WTC11 (cell line): ENCODE measurements around the gene FAM50A. TPM values are rescaled to one million over a fixed set of nuclear protein-coding genes. Genes with fewer than 3 reads are reported as not detected.

Experiments
- ATAC-seq: fragments of 200-7000 bp; cut with Tn5 transposase; 2 replicates; pipeline ENCODE4 v1.10.0; 2021; ENCODE audit warnings: mild to moderate bottlenecking, moderate library complexity
- CTCF ChIA-PET: fragments of 300-600 bp; sonication (Branson Sonifier 250); formaldehyde crosslinking; loops from one replicate; lab custom pipeline; 2021; ENCODE audit warnings: antibody characterized with exemption; lab: Charles Lee
- POLR2A ChIA-PET: fragments of 350-600 bp; sonication (Branson Sonifier 250); formaldehyde crosslinking; loops from one replicate; lab custom pipeline; 2021; ENCODE audit warnings: antibody characterized with exemption; lab: Charles Lee
- DNase-seq: peaks from one replicate; pipeline ENCODE4 v3.0.0; 2021; ENCODE audit warnings: low spot score
- H3K27ac Mint-ChIP-seq: 2 replicates; pipeline ENCODE4 v1.8.0; 2021; ENCODE audit warnings: mixed read lengths
- H3K27me3 Mint-ChIP-seq: 2 replicates; pipeline ENCODE4 v1.8.0; 2021; ENCODE audit warnings: low read depth, mild to moderate bottlenecking, moderate library complexity, mixed read lengths
- H3K36me3 Mint-ChIP-seq: 2 replicates; pipeline ENCODE4 v1.8.0; 2021; ENCODE audit warnings: mixed read lengths
- H3K4me1 Mint-ChIP-seq: 2 replicates; pipeline ENCODE4 v1.8.0; 2022; ENCODE audit warnings: mixed read lengths
- H3K4me3 Mint-ChIP-seq: 2 replicates; pipeline ENCODE4 v1.8.0; 2021; ENCODE audit warnings: mild to moderate bottlenecking, moderate library complexity, mixed read lengths
- H3K9me3 Mint-ChIP-seq: 2 replicates; pipeline ENCODE4 v1.8.0; 2021; ENCODE audit warnings: mixed read lengths
- ATF1 ChIP-seq: sonication (generic); formaldehyde crosslinking; IDR thresholded peaks from 2 replicates; pipeline ENCODE4 v1.8.1; 2023; ENCODE audit warnings: mild to moderate bottlenecking, moderate library complexity, missing genetic modification reagents
- CREB1 ChIP-seq: sonication (generic); formaldehyde crosslinking; IDR thresholded peaks from 2 replicates; pipeline ENCODE4 v1.8.0; 2023; ENCODE audit warnings: mild to moderate bottlenecking, missing genetic modification reagents
- JUN ChIP-seq: sonication (generic); formaldehyde crosslinking; IDR thresholded peaks from 2 replicates; pipeline ENCODE4 v1.8.0; 2023; ENCODE audit warnings: mild to moderate bottlenecking, missing genetic modification reagents
- MAX ChIP-seq: sonication (generic); formaldehyde crosslinking; IDR thresholded peaks from 2 replicates; pipeline ENCODE4 v1.8.0; 2022; ENCODE audit warnings: mild to moderate bottlenecking, missing genetic modification reagents
- MXD4 ChIP-seq: fragments of 250-450 bp; sonication (Bioruptor Pico); IDR thresholded peaks from 2 replicates; pipeline ENCODE4 v1.8.0; 2021; ENCODE audit warnings: mild to moderate bottlenecking, moderate library complexity, borderline replicate concordance
- NR1H2 ChIP-seq: sonication (generic); formaldehyde crosslinking; IDR thresholded peaks from 2 replicates; pipeline ENCODE4 v1.9.0; 2021; ENCODE audit warnings: mild to moderate bottlenecking, moderate library complexity, missing genetic modification reagents
- OVOL2 ChIP-seq: fragments of 250-450 bp; sonication (Bioruptor Pico); IDR thresholded peaks from 2 replicates; pipeline ENCODE4 v1.9.0; 2021; ENCODE audit warnings: mild to moderate bottlenecking, borderline replicate concordance
- ZNF121 ChIP-seq: sonication (generic); formaldehyde crosslinking; IDR thresholded peaks from 2 replicates; pipeline ENCODE4 v1.8.0; 2023; ENCODE audit warnings: missing genetic modification reagents
- ZNF138 ChIP-seq: sonication (generic); formaldehyde crosslinking; conservative IDR thresholded peaks from 2 replicates; pipeline ENCODE4 v1.8.1; 2022; ENCODE audit warnings: mild to moderate bottlenecking, moderate library complexity, missing genetic modification reagents
- ZNF317 ChIP-seq: sonication (generic); formaldehyde crosslinking; IDR thresholded peaks from 2 replicates; pipeline ENCODE4 v1.8.1; 2023; ENCODE audit warnings: low read depth, mild to moderate bottlenecking, moderate library complexity, missing genetic modification reagents, borderline replicate concordance
- ZNF532 ChIP-seq: fragments of 250-450 bp; sonication (Bioruptor Pico); IDR thresholded peaks from 2 replicates; pipeline ENCODE4 v1.9.0; 2021; ENCODE audit warnings: mild to moderate bottlenecking, borderline replicate concordance
- total RNA-seq: library from RNA; stranded (reverse); gene quantifications from 3 replicates; pipeline ENCODE4 v1.2.3, GENCODE V29; 2021
- TF ChIP-seq, protein P1 (sequence below): sonication (generic); formaldehyde crosslinking; IDR thresholded peaks from 2 replicates; pipeline ENCODE4 v1.8.1; 2023; ENCODE audit warnings: mild to moderate bottlenecking, missing genetic modification reagents
- TF ChIP-seq, protein P2 (sequence below): fragments of 250-450 bp; sonication (Bioruptor Pico); IDR thresholded peaks from 2 replicates; pipeline ENCODE4 v1.9.0; 2021; ENCODE audit warnings: moderate library complexity, mild to moderate bottlenecking, inconsistent platforms, borderline replicate concordance

Gene FAM50A
- total RNA-seq, 1 experiment from 2014 or later, result 50.2 TPM

GRCh38 chrX:154486396-154487207 is 42.7 kb downstream of the FAM50A start, which contains the start of gene UBL4A:
Gene UBL4A, minus strand, starts transcription at chrX:154486615. Its CDS starts 31 bp downstream, at chrX:154486584.
- POLR2A ChIA-PET, result interaction anchor here (0.5 to 2.4 kb wide), 2 partner anchors 31 to 170 kb away, joined by 3 to 8 read pairs; no protein-coding TSS in a partner anchor
- no peak for TF ChIP-seq CREB1
- TF ChIP-seq MAX, result peak; percentile 17; the same call in 1 of the 2 replicates
- TF ChIP-seq, protein P1, sequence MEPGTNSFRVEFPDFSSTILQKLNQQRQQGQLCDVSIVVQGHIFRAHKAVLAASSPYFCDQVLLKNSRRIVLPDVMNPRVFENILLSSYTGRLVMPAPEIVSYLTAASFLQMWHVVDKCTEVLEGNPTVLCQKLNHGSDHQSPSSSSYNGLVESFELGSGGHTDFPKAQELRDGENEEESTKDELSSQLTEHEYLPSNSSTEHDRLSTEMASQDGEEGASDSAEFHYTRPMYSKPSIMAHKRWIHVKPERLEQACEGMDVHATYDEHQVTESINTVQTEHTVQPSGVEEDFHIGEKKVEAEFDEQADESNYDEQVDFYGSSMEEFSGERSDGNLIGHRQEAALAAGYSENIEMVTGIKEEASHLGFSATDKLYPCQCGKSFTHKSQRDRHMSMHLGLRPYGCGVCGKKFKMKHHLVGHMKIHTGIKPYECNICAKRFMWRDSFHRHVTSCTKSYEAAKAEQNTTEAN (CRISPR knock-in tag), result no peak
- TF ChIP-seq, protein P2, sequence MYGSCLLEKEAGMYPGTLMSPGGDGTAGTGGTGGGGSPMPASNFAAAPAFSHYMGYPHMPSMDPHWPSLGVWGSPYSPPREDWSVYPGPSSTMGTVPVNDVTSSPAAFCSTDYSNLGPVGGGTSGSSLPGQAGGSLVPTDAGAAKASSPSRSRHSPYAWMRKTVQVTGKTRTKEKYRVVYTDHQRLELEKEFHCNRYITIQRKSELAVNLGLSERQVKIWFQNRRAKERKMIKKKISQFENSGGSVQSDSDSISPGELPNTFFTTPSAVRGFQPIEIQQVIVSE (CRISPR knock-in tag), result no peak
- no peak for TF ChIP-seq JUN (CRISPR knock-in tag)
- TF ChIP-seq, all 79 proteins: peak for 1
- Mint-ChIP-seq H3K36me3 (no peaks in the 10 kb centered on the region; the same call in 1 of the 2 replicates), H3K9me3 (no peaks in the 10 kb centered on the region), H3K4me3 (peak within 1 kb of the TSS; percentile 69), H3K4me1 (peaks cover 4% of the 10 kb centered on the region; the same call in 1 of the 2 replicates), H3K27me3 (no peaks in the 10 kb centered on the region), H3K27ac (no peak within 1 kb of the TSS)
- DNase-seq, result peak; percentile 46
- CTCF ChIA-PET, result interaction anchor here (1.2 to 1.4 kb wide), 2 partner anchors 41 to 113 kb away, joined by 4 to 7 read pairs; no protein-coding TSS in a partner anchor
- peak; percentile 3; the same call in 1 of the 2 replicates for ATAC-seq

- Mint-ChIP-seq H3K9me3 (no peaks in the 10 kb centered on the region), H3K27me3 (peaks cover 1% of the 10 kb centered on the region; the same call in 1 of the 2 replicates), H3K27ac (no peak overlapping the region), H3K4me1 (peaks cover 4% of the 10 kb centered on the region; the same call in 1 of the 2 replicates), H3K4me3 (peak overlapping the region; percentile 69), H3K36me3 (no peaks in the 10 kb centered on the region; the same call in 1 of the 2 replicates)
- TF ChIP-seq NR1H2 (CRISPR knock-in tag) (no peak), OVOL2 (CRISPR knock-in tag) (no peak), ZNF317 (CRISPR knock-in tag) (no peak), ZNF138 (CRISPR knock-in tag) (no peak), ZNF121 (no peak), ZNF532 (no peak), JUN (CRISPR knock-in tag) (no peak), ATF1 (CRISPR knock-in tag) (no peak), MXD4 (CRISPR knock-in tag) (no peak)
- ATAC-seq (no peak), DNase-seq (no peak)
- CTCF ChIA-PET, result interaction anchor here (1.2 to 1.4 kb wide), 2 partner anchors 40 to 114 kb away, joined by 4 to 7 read pairs; no protein-coding TSS in a partner anchor
- POLR2A ChIA-PET, result interaction anchor here (2.4 kb wide), 1 partner anchor 29 kb away, joined by 8 read pairs; no protein-coding TSS in a partner anchor
Measured at GRCh38 chrX:154487518-154488290, 43.8 kb downstream of the FAM50A start.
